K562 (cell line): ENCODE data around the gene CRACDL. TPM values are rescaled to one million over a fixed set of nuclear protein-coding genes. Genes with fewer than 3 reads are reported as not detected.
A peak's percentile ranks its signal among the peaks of the same experiment; 100 is the strongest.

Source experiments
- ATAC-seq: fragments of 200-7000 bp; cut with Tn5 transposase; 3 replicates; pipeline ENCODE4 v1.9.1; 2020; ENCODE audit warnings: moderate library complexity
- BruUV-seq: library from RNA; stranded (reverse); fragments of 400-500 nt; replicated peaks from 2 replicates; lab custom pipeline; 2021; lab: Mats Ljungman, UMichigan
- CTCF ChIA-PET: fragments of 300-600 bp; formaldehyde crosslinking; extraction: SDS; loops from one replicate; lab custom pipeline; 2021; ENCODE audit warnings: low intra/inter-chr PET ratio; lab: Yijun Ruan, JAX
- POLR2A ChIA-PET: fragments of 300-600, 350-650 bp; sonication (Branson Sonifier 250); formaldehyde crosslinking; extraction: SDS; loops from one replicate; lab custom pipeline; 2021; ENCODE audit warnings: antibody characterized with exemption, inconsistent platforms; lab: Yijun Ruan, JAX
- DNase-seq, 4 experiments: peaks; one replicate each; pipeline versions ENCODE4 v3.0.0 to v3.0.0-alpha.2; 2011 to 2018; ENCODE audit warnings: low spot score in 3 of 4, mixed read lengths in 3 of 4; ENCODE audit errors: extremely low read depth in 1 of 4
- FAIRE-seq: peaks from 2 replicates; lab custom pipeline; 2011; peaks lifted over from hg19 to GRCh38; lab: Jason Lieb, UNC
- H2AFZ ChIP-seq: 2 replicates; pipeline ENCODE4 v1.6.0; 2011; ENCODE audit warnings: low read depth, low read length, control low read depth, inconsistent platforms
- H3K27ac ChIP-seq: fragments of 200-600 bp; 3 replicates; pipeline ENCODE4 v1.8.0; 2011; ENCODE audit warnings: low read depth, mild to moderate bottlenecking, control low read depth, inconsistent platforms, low read length, moderate library complexity, mixed read lengths; ENCODE audit errors: extremely low read depth
- H3K27me3 ChIP-seq, 2 experiments: fragments of 300-600 bp in 1 of 2; 2 replicates in 1 of 2; 3 replicates in 1 of 2; pipeline versions ENCODE4 v1.6.0 to v1.8.0; 2011; ENCODE audit warnings: inconsistent platforms in 2 of 2, low read length in 2 of 2, mild to moderate bottlenecking in 1 of 2, mixed read lengths in 1 of 2, moderate library complexity in 1 of 2; ENCODE audit not compliant: control insufficient read depth in 2 of 2, insufficient read depth in 2 of 2
- H3K36me3 ChIP-seq: fragments of 300-600 bp; 3 replicates; pipeline ENCODE4 v1.8.0; 2011; ENCODE audit warnings: mild to moderate bottlenecking, low read length, inconsistent platforms; ENCODE audit not compliant: control insufficient read depth, insufficient read depth
- H3K4me1 ChIP-seq, 2 experiments: fragments of 200-600 bp in 1 of 2; replicated peaks in 1 of 2; 2 replicates in 1 of 2; 3 replicates in 1 of 2; pipeline versions ENCODE4 v1.5.1 to v1.8.0; 2011; ENCODE audit warnings: inconsistent platforms in 2 of 2, low read length in 2 of 2, mild to moderate bottlenecking in 1 of 2, mixed read lengths in 1 of 2, moderate library complexity in 1 of 2; ENCODE audit not compliant: control insufficient read depth in 2 of 2, insufficient read depth in 2 of 2
- H3K4me2 ChIP-seq: 2 replicates; pipeline ENCODE4 v1.6.1; 2011; ENCODE audit warnings: low read length, control low read depth, inconsistent platforms, mixed read lengths; ENCODE audit not compliant: insufficient read depth
- H3K4me3 ChIP-seq: fragments of 200-600 bp; sonication (generic), shearing (Covaris generic); 2 replicates; pipeline ENCODE4 v1.5.1; 2016; ENCODE audit warnings: control low read depth, inconsistent platforms
- H3K79me2 ChIP-seq: fragments of 200-600 bp; 3 replicates; pipeline ENCODE4 v1.8.0; 2011; ENCODE audit warnings: low read length, inconsistent platforms; ENCODE audit not compliant: control insufficient read depth, insufficient read depth
- H3K9ac ChIP-seq, 2 experiments: 2 replicates each; pipeline versions ENCODE4 v1.6.0 to v1.6.1; 2011; ENCODE audit warnings: low read depth in 2 of 2, low read length in 2 of 2, control low read depth in 1 of 2, inconsistent platforms in 1 of 2, mild to moderate bottlenecking in 1 of 2, mixed read lengths in 1 of 2; ENCODE audit not compliant: insufficient read depth in 1 of 2
- H3K9me1 ChIP-seq: one replicate; pipeline ENCODE4 v1.6.0; 2011; ENCODE audit warnings: inconsistent platforms, mild to moderate bottlenecking, low read length, moderate library complexity; ENCODE audit not compliant: control insufficient read depth, insufficient read depth
- H3K9me3 ChIP-seq: replicated peaks from 2 replicates; pipeline ENCODE4 v1.5.1; 2011; ENCODE audit warnings: low read depth, low read length, inconsistent platforms; ENCODE audit not compliant: control insufficient read depth, insufficient read depth
- H4K20me1 ChIP-seq: replicated peaks from 2 replicates; pipeline ENCODE4 v1.6.1; 2011; ENCODE audit warnings: low read length, inconsistent platforms, mixed read lengths; ENCODE audit not compliant: control insufficient read depth, insufficient read depth
- BRCA1 ChIP-seq, 2 experiments: fragments of 450-650 bp in 1 of 2; sonication (generic) in 1 of 2; formaldehyde crosslinking in 1 of 2; IDR thresholded peaks; 2 replicates each; pipeline versions ENCODE4 v1.5.0 to v1.6.1; 2017 to 2020; ENCODE audit warnings: mild to moderate bottlenecking in 1 of 2, missing genetic modification reagents in 1 of 2
- MYBL2 ChIP-seq, 2 experiments: fragments of 450-650 bp in 1 of 2; sonication (generic) in 1 of 2; formaldehyde crosslinking in 1 of 2; IDR thresholded peaks; 2 replicates each; pipeline versions ENCODE4 v1.6.1 to v1.8.1; 2017 to 2022; ENCODE audit warnings: borderline replicate concordance in 1 of 2, inconsistent platforms in 1 of 2, low read depth in 1 of 2, mild to moderate bottlenecking in 1 of 2, missing genetic modification reagents in 1 of 2, moderate library complexity in 1 of 2
- MYNN ChIP-seq, 2 experiments: sonication (generic); formaldehyde crosslinking in 1 of 2; IDR thresholded peaks; 2 replicates each; pipeline versions ENCODE4 v1.5.0 to v1.6.1; 2016 to 2020; ENCODE audit warnings: antibody characterized with exemption in 1 of 2, missing genetic modification reagents in 1 of 2
- NR2F6 ChIP-seq: fragments of 450-650 bp; formaldehyde crosslinking; IDR thresholded peaks from 2 replicates; pipeline ENCODE4 v1.4.0; 2020; ENCODE audit warnings: mild to moderate bottlenecking
- POLR2B ChIP-seq: fragments of 450-650 bp; IDR thresholded peaks from 2 replicates; pipeline ENCODE4 v1.6.1; 2018; ENCODE audit warnings: low read depth; ENCODE audit not compliant: partially characterized antibody
- SREBF2 ChIP-seq: sonication (generic); formaldehyde crosslinking; IDR thresholded peaks from 2 replicates; pipeline ENCODE4 v1.4.0; 2020; ENCODE audit warnings: mild to moderate bottlenecking, missing genetic modification reagents
- TEAD4 ChIP-seq, 2 experiments: sonication (generic) in 1 of 2; formaldehyde crosslinking in 1 of 2; IDR thresholded peaks; 2 replicates each; pipeline versions ENCODE4 v1.6.1 to v1.8.0; 2012 to 2022; ENCODE audit warnings: borderline replicate concordance in 1 of 2, inconsistent platforms in 1 of 2, low read length in 1 of 2, mild to moderate bottlenecking in 1 of 2, missing genetic modification reagents in 1 of 2
- TRIM28 ChIP-seq: fragments of 450-650 bp; IDR thresholded peaks from 2 replicates; pipeline ENCODE4 v1.6.1; 2017
- ZFP30 ChIP-seq: fragments of 250-450 bp; sonication (Bioruptor Pico); IDR thresholded peaks from 2 replicates; pipeline ENCODE4 v1.8.0; 2022; ENCODE audit warnings: moderate library complexity, mild to moderate bottlenecking, inconsistent platforms, borderline replicate concordance
- ZFP36 ChIP-seq: fragments of 150-350 bp; IDR thresholded peaks from 2 replicates; pipeline ENCODE4 v1.6.1; 2018; ENCODE audit warnings: low read length, low read depth; ENCODE audit not compliant: partially characterized antibody
- WGBS: fragments of 100-300 bp; shearing (Covaris generic); methylation state at CpG from one replicate; pipeline ENCODE4 v1.1.6; 2016; ENCODE audit warnings: low coverage, mixed read lengths; ENCODE audit not compliant: insufficient coverage; ENCODE audit errors: missing lambda C conversion rate; 5-methylcytosine and 5-hydroxymethylcytosine counted together
- in situ Hi-C: fragments of 300-500 bp; cut with MboI; formaldehyde crosslinking; loops from 4 replicates; pipeline ENCODE4 v1.15.0; 2018; ENCODE audit warnings: inconsistent platforms, mixed read lengths
- intact Hi-C: fragments of 100-400 bp; cut with micrococcal nuclease; formaldehyde crosslinking; loops from 2 replicates; pipeline ENCODE4 v1.14.2; 2022
- polyA plus RNA-seq, 8 experiments: library from polyadenylated mRNA; depleted of rRNA in 4 of 8; stranded (reverse) in 5 of 8; unstranded in 3 of 8; fragments of >200 nt; fragmentation: Nextera tagmentation in 2 of 8; fragmentation: Illumina TruSeq in 1 of 8; extraction: Ambion mirVana in 2 of 8; extraction: Trizol in 1 of 8; gene quantifications; 2 replicates each; pipeline versions ENCODE4 v1.2.1 to v1.2.3, GENCODE V29; 2011 to 2014; ENCODE audit warnings: inconsistent platforms in 1 of 8, missing spikeins in 1 of 8
- total RNA-seq, 7 experiments: library from RNA; depleted of rRNA in 6 of 7; stranded (reverse); fragments of >200 nt in 6 of 7; fragmentation: Illumina TruSeq in 2 of 7; extraction: Trizol in 2 of 7; gene quantifications; 2 replicates each; pipeline versions ENCODE4 v1.2.1 to v1.2.3, GENCODE V29; 2011 to 2021; ENCODE audit warnings: low replicate concordance in 1 of 7
- TF ChIP-seq, protein P1 (sequence below): sonication (generic); formaldehyde crosslinking; IDR thresholded peaks from 2 replicates; pipeline ENCODE4 v1.8.0; 2022; ENCODE audit warnings: mild to moderate bottlenecking, missing genetic modification reagents

CRACDL gene
- total and polyA plus RNA-seq, 9 of the 15 experiments (the other 6 are each of a cell fraction or from before 2014, with no cell fraction given), result not detected

DNA sequence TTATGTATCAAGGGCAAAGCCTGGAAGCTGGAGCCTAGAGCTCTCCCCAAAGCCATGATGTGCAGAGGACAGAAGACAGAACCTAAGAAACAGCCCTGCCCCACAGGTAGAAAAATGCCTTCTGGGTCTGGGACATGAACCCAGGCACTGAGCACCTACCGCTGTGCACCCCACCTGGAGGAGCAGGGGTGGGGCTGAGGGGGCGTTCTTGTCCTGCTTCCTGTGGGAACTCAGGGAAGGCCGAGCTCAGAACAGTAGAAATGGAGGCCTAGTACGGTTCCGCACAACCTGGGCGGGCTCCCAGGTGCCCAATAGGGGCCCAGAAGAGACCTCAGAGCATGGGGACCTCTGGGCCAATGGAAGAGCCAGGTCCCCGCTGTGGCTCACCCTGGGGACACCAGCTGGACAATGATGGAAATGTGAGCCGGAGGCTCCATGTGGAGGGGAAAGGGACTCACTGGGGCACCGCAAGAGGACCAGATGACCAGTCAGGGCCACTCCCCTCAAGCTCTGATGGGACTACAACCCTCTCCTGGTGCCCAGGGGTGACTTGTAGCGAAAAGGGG lies 3.2 kb downstream of the CRACDL start (continued):
- no peak for TF ChIP-seq POLR2B
- no peak for TF ChIP-seq MYNN (IDR thresholded peaks at IDR 0.05)
- TF ChIP-seq MYNN (CRISPR knock-in tag; IDR thresholded peaks at IDR 0.05), result no peak
- TF ChIP-seq, protein P1, sequence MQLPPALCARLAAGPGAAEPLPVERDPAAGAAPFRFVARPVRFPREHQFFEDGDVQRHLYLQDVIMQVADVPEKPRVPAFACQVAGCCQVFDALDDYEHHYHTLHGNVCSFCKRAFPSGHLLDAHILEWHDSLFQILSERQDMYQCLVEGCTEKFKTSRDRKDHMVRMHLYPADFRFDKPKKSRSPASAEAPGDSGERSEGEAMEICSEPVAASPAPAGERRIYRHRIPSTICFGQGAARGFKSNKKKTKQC (CRISPR knock-in tag), result no peak
- TF ChIP-seq BRCA1 (IDR thresholded peaks at IDR 0.05), result no peak
- TF ChIP-seq BRCA1 (CRISPR knock-in tag; IDR thresholded peaks at IDR 0.05), result no peak
- TF ChIP-seq TEAD4 (IDR thresholded peaks at IDR 0.05; ENCODE audit: low read length), result no peak
- no peak for TF ChIP-seq TEAD4 (CRISPR knock-in tag; IDR thresholded peaks at IDR 0.05; ENCODE audit: borderline replicate concordance)
- no peak for TF ChIP-seq TRIM28
- TF ChIP-seq, all 486 proteins: peak for 0

DNA sequence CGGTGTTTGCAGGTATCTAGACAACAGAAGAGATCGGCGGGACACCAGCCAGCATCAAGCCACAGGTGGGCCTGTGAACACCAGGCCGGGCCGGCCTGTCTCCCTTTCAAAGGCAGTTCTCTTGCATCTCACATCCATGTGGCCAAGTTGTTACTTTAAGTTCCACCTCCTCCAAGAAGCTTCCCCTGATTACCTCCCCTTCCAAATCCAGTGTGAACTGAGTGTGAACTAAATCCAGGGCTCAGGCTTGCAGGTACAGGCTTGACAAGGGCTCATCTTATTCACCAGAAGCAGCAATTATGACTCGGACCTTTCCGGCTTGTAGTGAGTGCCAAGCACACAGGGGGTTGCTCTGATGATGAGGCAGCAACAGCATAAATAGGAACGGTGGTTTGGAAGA lies 3.9 kb downstream of the CRACDL start:
- in situ Hi-C loops (no loop called here), intact Hi-C loops (no loop called here)
- Histone ChIP-seq H3K27ac (no peak overlapping the region), H3K36me3 (no peaks in the 10 kb centered on the region), H3K4me2 (no peak overlapping the region), H3K27me3 (peaks cover 18 to 52% of the 10 kb centered on the region in 2 experiments; a peak in 3 of 5 replicates), H3K4me1 (peaks cover 0 to 5% of the 10 kb centered on the region in 2 experiments; a peak in 1 of 5 replicates), H3K4me3 (no peak overlapping the region), H3K79me2 (no peaks in the 10 kb centered on the region), H3K9ac (no peak overlapping the region), H3K9me1 (no peaks in the 10 kb centered on the region), H2AFZ (no peak overlapping the region), H3K9me3 (no peaks in the 10 kb centered on the region), H4K20me1 (no peaks in the 10 kb centered on the region; the same call in 1 of the 2 replicates)
- no peak for FAIRE-seq
- no peak for DNase-seq
- WGBS, result 3% methylated on average over 8 of the region's 8 CpGs
- TF ChIP-seq MYBL2 (IDR thresholded peaks at IDR 0.05; ENCODE audit: low read depth) (no peak), MYBL2 (CRISPR knock-in tag; IDR thresholded peaks at IDR 0.05; ENCODE audit: borderline replicate concordance) (no peak), SREBF2 (CRISPR knock-in tag) (no peak), NR2F6 (no peak), ZFP36 (peak; percentile 42), ZFP30 (CRISPR knock-in tag) (no peak)
- POLR2A ChIA-PET, result no interaction called here
- CTCF ChIA-PET, result no interaction called here
- ATAC-seq, result no peak
- BruUV-seq, result no TSS peak
